GM21786 (cell line): Measurements from ENCODE around the gene CISD3.
A peak's percentile ranks its signal among the peaks of the same experiment; 100 is the strongest.

Experiments
- ATAC-seq: cut with Tn5 transposase; IDR thresholded peaks from one replicate; pipeline ENCODE4 v1.9.1; 2021; ENCODE audit not compliant: unreplicated experiment

CISD3 gene

GRCh38 chr17:38742411-38743308 is 12.5 kb downstream of the CISD3 start:
- no peak for ATAC-seq

GRCh38 chr17:38743556-38744171 is 13.5 kb downstream of the CISD3 start:
- ATAC-seq: no peak

- no peak for ATAC-seq
These were observed 15.4 kb downstream of the CISD3 start for GRCh38 chr17:38745545-38745944.

- no peak for ATAC-seq
These were observed 16.1 kb downstream of the CISD3 start for GRCh38 chr17:38746004-38746848.

GRCh38 chr17:38746849-38747462 is 16.8 kb downstream of the CISD3 start:
- ATAC-seq: no peak

- ATAC-seq: no peak
These were observed 17.5 kb downstream of the CISD3 start for GRCh38 chr17:38747463-38748148.

- ATAC-seq: no peak
These were observed 18.2 kb downstream of the CISD3 start, which contains the start of gene PCGF2 for GRCh38 chr17:38748149-38748891. TSS of gene PCGF2 (minus strand) at chr17:38748336. CDS start at chr17:38740402, 7,934 bp downstream.

- ATAC-seq: no peak
These were observed 18.7 kb downstream of the CISD3 start for GRCh38 chr17:38748892-38749222.

GRCh38 chr17:38749223-38750043 is 19.3 kb downstream of the CISD3 start:
- ATAC-seq: no peak

GRCh38 chr17:38750044-38750311 is 19.8 kb downstream of the CISD3 start:
- ATAC-seq: no peak

GRCh38 chr17:38750312-38751121 is 20.4 kb downstream of the CISD3 start:
- ATAC-seq: no peak

GRCh38 chr17:38751144-38751807 is 21.1 kb downstream of the CISD3 start:
- no peak for ATAC-seq

- ATAC-seq: no peak
These were observed 21.7 kb downstream of the CISD3 start for GRCh38 chr17:38751808-38752307.

GRCh38 chr17:38752308-38753070 is 22.3 kb downstream of the CISD3 start, which contains the start of gene PSMB3:
TSS of gene PSMB3 (plus strand) at chr17:38752741. CDS start at chr17:38752827, 86 bp downstream.
- peak; percentile 85 for ATAC-seq

- ATAC-seq: no peak
These were observed 22.9 kb downstream of the CISD3 start for GRCh38 chr17:38753071-38753506.

- ATAC-seq: no peak
These were observed 31.5 kb downstream of the CISD3 start for GRCh38 chr17:38761612-38762011.

- no peak for ATAC-seq
These were observed 32.1 kb downstream of the CISD3 start for GRCh38 chr17:38762231-38762630.
